IMR-90 (cell line): ENCODE data around the gene GLIPR1L2. TPM values are rescaled to one million over a fixed set of nuclear protein-coding genes. Genes with fewer than 3 reads are reported as not detected.
"Not testable (repeated sequence)": the region's sequence is repeated elsewhere in the genome, so short reads cannot be mapped to it uniquely, and the experiment has no call there.

Experiments used
- ATAC-seq: fragments of 200-7000 bp; cut with Tn5 transposase; 2 replicates; pipeline ENCODE4 v1.9.1; 2020; ENCODE audit warnings: low read depth, mild to moderate bottlenecking, moderate library complexity
- BruUV-seq: library from RNA; stranded (reverse); fragments of 400-500 nt; replicated peaks from 2 replicates; lab custom pipeline; 2021; lab: Mats Ljungman, UMichigan
- CTCF ChIA-PET: fragments of 300-600 bp; formaldehyde crosslinking; extraction: SDS; loops from one replicate; lab custom pipeline; 2021; ENCODE audit warnings: antibody characterized with exemption; lab: Yijun Ruan, JAX
- POLR2A ChIA-PET: fragments of 300-600 bp; sonication (Branson Sonifier 250); formaldehyde crosslinking; loops from one replicate; lab custom pipeline; 2022; ENCODE audit warnings: antibody characterized with exemption; ENCODE audit not compliant: unreplicated experiment; lab: Charles Lee
- DNase-seq: peaks from one replicate; pipeline ENCODE4 v3.0.0; 2013
- H2AFZ ChIP-seq: replicated peaks from 2 replicates; pipeline ENCODE3; 2013; ENCODE audit warnings: low read length, mild to moderate bottlenecking; ENCODE audit not compliant: poor library complexity
- H2AK5ac ChIP-seq: 2 replicates; pipeline ENCODE4 v1.6.1; 2013; ENCODE audit warnings: low read depth, low read length, inconsistent platforms
- H2AK9ac ChIP-seq: replicated peaks from 2 replicates; pipeline ENCODE3; 2013; ENCODE audit warnings: mild to moderate bottlenecking, low read depth, low read length, moderate library complexity; ENCODE audit not compliant: poor library complexity
- H2BK120ac ChIP-seq: 2 replicates; pipeline ENCODE4 v1.6.1; 2013; ENCODE audit warnings: low read depth, low read length, inconsistent platforms
- H2BK15ac ChIP-seq: 3 replicates; pipeline ENCODE4 v1.6.1; 2013; ENCODE audit warnings: low read depth, low read length, inconsistent platforms
- H2BK20ac ChIP-seq: 2 replicates; pipeline ENCODE4 v1.6.1; 2013; ENCODE audit warnings: low read depth, mild to moderate bottlenecking, inconsistent platforms, low read length, moderate library complexity
- H2BK5ac ChIP-seq: 2 replicates; pipeline ENCODE4 v1.6.1; 2013; ENCODE audit warnings: mild to moderate bottlenecking, low read depth, low read length, inconsistent platforms; ENCODE audit not compliant: poor library complexity, severe bottlenecking
- H3K14ac ChIP-seq: replicated peaks from 2 replicates; pipeline ENCODE4 v1.6.1; 2013; ENCODE audit warnings: low read depth, low read length, inconsistent platforms
- H3K18ac ChIP-seq: 2 replicates; pipeline ENCODE4 v1.6.1; 2013; ENCODE audit warnings: low read depth, low read length, control low read depth
- H3K23ac ChIP-seq: 2 replicates; pipeline ENCODE4 v1.6.1; 2013; ENCODE audit warnings: low read depth, low read length, inconsistent platforms
- H3K27ac ChIP-seq: 2 replicates; pipeline ENCODE4 v1.5.1; 2013; ENCODE audit warnings: mild to moderate bottlenecking, control low read depth, low read length; ENCODE audit not compliant: insufficient read depth
- H3K27me3 ChIP-seq: 2 replicates; pipeline ENCODE4 v1.6.1; 2013; ENCODE audit warnings: low read length; ENCODE audit not compliant: control insufficient read depth, insufficient read depth
- H3K36me3 ChIP-seq: 2 replicates; pipeline ENCODE4 v1.6.1; 2013; ENCODE audit warnings: low read length, mixed read lengths; ENCODE audit not compliant: control insufficient read depth, insufficient read depth
- H3K4ac ChIP-seq: 2 replicates; pipeline ENCODE4 v1.6.1; 2013; ENCODE audit warnings: low read depth, low read length, inconsistent platforms
- H3K4me1 ChIP-seq: 2 replicates; pipeline ENCODE4 v1.6.1; 2013; ENCODE audit warnings: low read length, mixed read lengths; ENCODE audit not compliant: control insufficient read depth, insufficient read depth
- H3K4me2 ChIP-seq: 2 replicates; pipeline ENCODE4 v1.6.1; 2013; ENCODE audit warnings: low read depth, mild to moderate bottlenecking, control low read depth, low read length, moderate library complexity
- H3K4me3 ChIP-seq: 2 replicates; pipeline ENCODE4 v1.5.1; 2013; ENCODE audit warnings: low read depth, mild to moderate bottlenecking, control low read depth, low read length, moderate library complexity; ENCODE audit not compliant: insufficient read depth
- H3K56ac ChIP-seq: 2 replicates; pipeline ENCODE4 v1.6.1; 2013; ENCODE audit warnings: low read length, inconsistent platforms; ENCODE audit not compliant: insufficient read depth; ENCODE audit errors: extremely low read depth
- H3K79me1 ChIP-seq, 2 experiments: 2 replicates each; pipeline ENCODE4 v1.6.1; 2013; ENCODE audit warnings: low read length in 2 of 2, inconsistent platforms in 1 of 2, low read depth in 1 of 2
- H3K9ac ChIP-seq: 2 replicates; pipeline ENCODE4 v1.6.1; 2013; ENCODE audit warnings: low read depth, low read length, control low read depth
- H3K9me1 ChIP-seq: 2 replicates; pipeline ENCODE4 v1.6.1; 2013; ENCODE audit warnings: low read length, inconsistent platforms; ENCODE audit not compliant: insufficient read depth
- H3K9me3 ChIP-seq: 2 replicates; pipeline ENCODE4 v1.6.1; 2013; ENCODE audit warnings: low read length; ENCODE audit not compliant: control insufficient read depth, insufficient read depth
- H4K20me1 ChIP-seq: 2 replicates; pipeline ENCODE4 v1.6.1; 2013; ENCODE audit warnings: low read length, inconsistent platforms; ENCODE audit not compliant: insufficient read depth
- H4K5ac ChIP-seq: 2 replicates; pipeline ENCODE4 v1.6.1; 2013; ENCODE audit warnings: mild to moderate bottlenecking, low read depth, low read length, control low read depth
- H4K8ac ChIP-seq, 2 experiments: 2 replicates each; pipeline ENCODE4 v1.6.1; 2013; ENCODE audit warnings: low read depth in 2 of 2, low read length in 2 of 2, control low read depth in 1 of 2, inconsistent platforms in 1 of 2
- H4K91ac ChIP-seq: 2 replicates; pipeline ENCODE4 v1.6.1; 2013; ENCODE audit warnings: low read depth, low read length, inconsistent platforms; ENCODE audit not compliant: insufficient read depth
- FOS ChIP-seq: fragments of 150-350 bp; IDR thresholded peaks from 2 replicates; pipeline ENCODE4 v1.6.1; 2016; ENCODE audit warnings: low read depth, low read length
- RAD21 ChIP-seq: IDR thresholded peaks from 2 replicates; pipeline ENCODE4 v1.6.1; 2012; ENCODE audit warnings: low read length, improper control_type of control experiment
- WGBS, 2 experiments: methylation state at CpG; one replicate each; pipeline versions ENCODE4 v1.1.5 to v1.1.7; 2013; ENCODE audit warnings: missing lambda C conversion rate in 2 of 2; ENCODE audit not compliant: insufficient read length in 1 of 2; ENCODE audit errors: extremely low coverage in 2 of 2; 5-methylcytosine and 5-hydroxymethylcytosine counted together
- dilution Hi-C: fragments of 300-500 bp; cut with HindIII; formaldehyde crosslinking; loops from one replicate; pipeline ENCODE4 v1.14.3; 2018; ENCODE audit warnings: low sequenced_read_pairs; ENCODE audit not compliant: unreplicated experiment
- in situ Hi-C: fragments of 300-500 bp; cut with MboI; formaldehyde crosslinking; loops from 3 replicates; pipeline ENCODE4 v1.14.3; 2019; ENCODE audit warnings: low sequenced_read_pairs, inconsistent platforms, mixed read lengths
- intact Hi-C: fragments of 100-400 bp; cut with micrococcal nuclease; formaldehyde crosslinking; loops from 2 replicates; pipeline ENCODE4 v1.10.0; 2022
- polyA plus RNA-seq, 3 experiments: library from polyadenylated mRNA; depleted of rRNA; stranded (reverse); fragments of >200 nt; gene quantifications; 2 replicates each; pipeline ENCODE4 v1.2.3, GENCODE V29; 2012; ENCODE audit warnings: low replicate concordance in 1 of 3
- total RNA-seq: library from RNA; depleted of rRNA; stranded (reverse); fragments of >200 nt; gene quantifications from 2 replicates; pipeline ENCODE4 v1.2.3, GENCODE V29; 2012

GLIPR1L2 gene
- total and polyA plus RNA-seq, 2 of the 4 experiments (the other 2 are of a cell fraction) = 0.07 TPM; not detected in 1

- TF ChIP-seq FOS (0 out of 2 replicates have a peak, but pooled peaks have one; percentile 12), RAD21 (no peak)
Measured at GRCh38 chr12:75444429-75445136, 53.7 kb downstream of the GLIPR1L2 start (continued).

- Histone ChIP-seq H2BK120ac (peak overlapping the region; percentile 85), H2AK5ac (peak overlapping the region; percentile 43), H2BK5ac (peak overlapping the region; percentile 91), H4K8ac (0 out of 4 replicates have a peak overlapping the region, but pooled peaks of 1 of the 2 experiments have one; percentile 6), H2BK15ac (peak overlapping the region; percentile 58; the same call in 2 of the 3 replicates), H4K91ac (0 out of 2 replicates have a peak overlapping the region, but pooled peaks have one; percentile 11), H2BK20ac (peak overlapping the region; percentile 86; the same call in 1 of the 2 replicates), H3K4ac (peak overlapping the region; percentile 36)
- H3K27me3 ChIP-seq, H3K4me3 ChIP-seq, BruUV-seq, H3K36me3 ChIP-seq, H3K4me2 ChIP-seq, H2AK9ac ChIP-seq, H3K23ac ChIP-seq, CTCF ChIA-PET, H4K20me1 ChIP-seq, H3K4me1 ChIP-seq, H3K56ac ChIP-seq, H3K18ac ChIP-seq, H3K79me1 ChIP-seq, H2AFZ ChIP-seq, DNase-seq, POLR2A ChIA-PET, H4K5ac ChIP-seq, H3K9ac ChIP-seq, ATAC-seq, H3K27ac ChIP-seq, H3K9me1 ChIP-seq, in situ Hi-C loops, dilution Hi-C loops, H3K14ac ChIP-seq, H3K9me3 ChIP-seq: not testable (repeated sequence)
- WGBS, 2 experiments = 100% methylated on average over 1 of the region's 7 CpGs; no CpG with 5 or more reads in 1 of the 2 experiments
- intact Hi-C loops = loop anchor here (2.0 kb wide), 1 partner anchor 36 kb away; the partner anchor contains the start of gene GLIPR1
Measured at GRCh38 chr12:75445137-75445507, 54.2 kb downstream of the GLIPR1L2 start.
